OCI-LY3 (cell line): ENCODE data around the gene CHST12.

ENCODE experiments used
- EZH2phosphoT487 ChIP-seq: fragments of 200-600 bp; shearing (Covaris generic); IDR thresholded peaks from 2 replicates; pipeline ENCODE4 v1.6.1; 2018; ENCODE audit warnings: antibody characterized with exemption, mixed run types, low read depth
- TF ChIP-seq, protein P1 (sequence below): fragments of 200-600, 300-600 bp; sonication (generic); IDR thresholded peaks from 2 replicates; pipeline ENCODE4 v1.5.1; 2014; ENCODE audit warnings: antibody characterized with exemption, low read length, low read depth

DNA sequence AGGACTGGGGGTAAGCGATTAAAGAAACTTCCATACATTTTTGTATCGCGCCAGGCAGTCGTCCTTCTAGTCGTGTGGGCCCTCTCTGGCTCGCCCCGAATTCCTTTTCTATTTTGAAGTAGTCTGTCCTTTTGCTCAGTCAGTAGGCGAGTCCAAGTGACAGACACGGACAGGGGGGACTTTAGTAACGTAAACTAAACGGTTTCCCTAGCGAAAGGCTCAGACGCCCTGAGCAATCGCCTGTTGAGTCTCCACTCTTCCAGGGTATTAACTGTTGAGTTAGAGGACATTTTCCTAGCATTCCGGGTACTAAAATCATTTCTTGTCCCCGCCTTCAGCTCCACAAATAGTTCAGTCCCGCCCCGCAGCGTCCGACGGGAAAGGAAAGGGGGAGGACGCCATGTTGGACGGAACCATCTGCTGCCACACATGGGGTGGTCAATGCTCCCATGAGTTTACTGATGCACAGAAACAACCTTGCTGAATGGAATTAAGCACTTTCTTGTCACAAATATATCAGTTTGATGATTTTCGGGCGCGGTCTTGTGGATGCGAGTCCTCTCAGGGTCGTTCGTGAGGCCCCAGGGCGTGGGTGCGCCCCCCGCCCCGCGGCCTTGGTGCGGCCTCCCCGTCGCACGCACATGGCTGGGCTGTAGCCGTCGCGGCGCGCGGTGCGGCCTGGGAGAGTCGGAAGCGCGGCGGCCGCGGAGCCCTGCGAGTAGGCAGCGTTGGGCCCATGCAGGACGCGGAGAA lies 49.0 kb upstream of the CHST12 start, which contains the start of gene EIF3B:
- TF ChIP-seq, protein P1, sequence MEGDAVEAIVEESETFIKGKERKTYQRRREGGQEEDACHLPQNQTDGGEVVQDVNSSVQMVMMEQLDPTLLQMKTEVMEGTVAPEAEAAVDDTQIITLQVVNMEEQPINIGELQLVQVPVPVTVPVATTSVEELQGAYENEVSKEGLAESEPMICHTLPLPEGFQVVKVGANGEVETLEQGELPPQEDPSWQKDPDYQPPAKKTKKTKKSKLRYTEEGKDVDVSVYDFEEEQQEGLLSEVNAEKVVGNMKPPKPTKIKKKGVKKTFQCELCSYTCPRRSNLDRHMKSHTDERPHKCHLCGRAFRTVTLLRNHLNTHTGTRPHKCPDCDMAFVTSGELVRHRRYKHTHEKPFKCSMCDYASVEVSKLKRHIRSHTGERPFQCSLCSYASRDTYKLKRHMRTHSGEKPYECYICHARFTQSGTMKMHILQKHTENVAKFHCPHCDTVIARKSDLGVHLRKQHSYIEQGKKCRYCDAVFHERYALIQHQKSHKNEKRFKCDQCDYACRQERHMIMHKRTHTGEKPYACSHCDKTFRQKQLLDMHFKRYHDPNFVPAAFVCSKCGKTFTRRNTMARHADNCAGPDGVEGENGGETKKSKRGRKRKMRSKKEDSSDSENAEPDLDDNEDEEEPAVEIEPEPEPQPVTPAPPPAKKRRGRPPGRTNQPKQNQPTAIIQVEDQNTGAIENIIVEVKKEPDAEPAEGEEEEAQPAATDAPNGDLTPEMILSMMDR: no peak
- no peak for TF ChIP-seq EZH2phosphoT487
